HG03571 (cell line): ENCODE measurements around the gene PRMT3.
"Not testable (repeated sequence)": the region's sequence is repeated elsewhere in the genome, so short reads cannot be mapped to it uniquely, and the experiment has no call there.

Source experiments
- ATAC-seq: cut with Tn5 transposase; IDR thresholded peaks from one replicate; pipeline ENCODE4 v1.9.1; 2021; ENCODE audit not compliant: unreplicated experiment

PRMT3 gene

DNA sequence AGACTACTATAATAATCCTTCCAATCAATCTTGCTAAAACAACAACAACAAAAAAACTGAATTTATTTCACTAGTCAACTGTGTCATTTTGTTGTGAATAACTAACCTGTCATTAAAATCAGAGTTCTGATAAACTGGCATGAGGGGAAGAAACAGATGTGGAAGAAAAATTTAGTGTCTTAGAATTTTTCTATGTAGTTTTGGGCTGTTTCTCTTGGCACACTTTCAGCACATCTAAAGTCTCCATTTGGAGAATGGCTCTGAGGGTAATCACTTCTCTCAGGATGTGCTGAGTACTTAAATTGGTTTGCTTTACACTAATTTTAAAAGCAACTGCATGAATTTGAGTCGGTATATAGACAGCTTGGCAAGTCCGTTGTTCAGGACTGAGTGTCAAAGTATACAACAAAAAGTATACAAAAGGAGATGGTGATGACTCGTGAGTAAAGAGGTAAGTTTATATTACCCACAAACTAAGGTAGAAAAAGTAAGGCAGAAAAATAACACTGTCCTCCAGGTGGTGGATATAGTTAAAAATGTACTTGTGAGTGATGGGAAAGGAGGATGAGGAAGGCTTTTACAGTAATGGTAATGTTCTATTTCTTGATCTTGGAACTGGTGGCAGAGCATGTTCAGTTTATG, 13.8 kb upstream of the PRMT3 start:
- ATAC-seq, result no peak

DNA sequence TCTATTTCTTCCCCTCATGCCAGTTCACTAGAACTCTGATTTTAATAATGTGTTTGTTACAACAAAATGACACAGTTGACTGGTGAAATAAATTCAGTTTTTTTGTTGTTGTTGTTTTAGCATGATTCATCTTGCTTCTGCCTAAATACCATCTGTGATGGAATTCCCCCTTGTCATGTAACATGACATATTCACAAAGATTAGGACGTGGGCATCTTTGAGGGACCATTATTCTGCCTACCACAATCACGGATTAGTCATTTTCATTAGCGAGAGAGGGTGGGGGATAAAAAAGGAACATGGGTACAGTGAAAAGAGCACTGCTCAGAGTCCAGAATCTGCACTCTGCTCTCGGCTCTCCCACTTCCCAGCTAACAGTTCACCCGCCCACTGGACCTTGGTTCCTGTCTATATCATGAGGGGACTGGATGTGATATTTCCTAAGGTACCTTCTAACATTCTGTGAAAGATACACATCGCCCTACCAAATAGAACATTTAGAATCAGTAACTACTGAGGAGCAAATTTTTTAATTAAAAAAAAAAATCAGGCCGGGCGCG, 12.7 kb upstream of the PRMT3 start:
- ATAC-seq, result no peak

DNA sequence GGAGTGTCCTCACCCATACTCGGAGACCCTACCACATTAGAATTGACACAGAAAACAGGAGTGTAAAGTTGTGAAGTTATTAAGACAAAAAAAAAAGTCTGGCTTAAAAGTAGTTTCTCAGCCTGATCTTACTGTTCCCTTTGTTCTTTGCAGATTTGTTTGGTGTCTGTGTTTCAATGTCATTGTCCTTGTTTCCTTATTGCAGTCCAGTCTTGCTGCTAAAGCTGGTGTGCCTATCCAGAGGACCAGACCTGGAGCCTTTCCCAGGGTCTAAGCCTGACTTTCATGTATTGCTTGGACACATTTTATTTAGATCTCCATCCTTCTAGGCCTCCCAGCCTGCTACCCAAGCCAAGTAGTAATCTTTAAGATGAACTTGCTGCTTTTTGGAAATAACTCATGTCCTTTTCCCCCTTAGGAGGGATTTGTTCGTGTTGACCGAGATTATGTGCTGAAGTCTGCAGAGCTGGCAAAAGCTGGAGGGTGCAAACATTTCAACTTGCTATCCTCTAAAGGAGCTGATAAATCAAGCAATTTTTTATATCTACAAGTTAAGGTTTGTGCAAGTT, 11.3 kb upstream of the PRMT3 start:
- ATAC-seq, result no peak

DNA sequence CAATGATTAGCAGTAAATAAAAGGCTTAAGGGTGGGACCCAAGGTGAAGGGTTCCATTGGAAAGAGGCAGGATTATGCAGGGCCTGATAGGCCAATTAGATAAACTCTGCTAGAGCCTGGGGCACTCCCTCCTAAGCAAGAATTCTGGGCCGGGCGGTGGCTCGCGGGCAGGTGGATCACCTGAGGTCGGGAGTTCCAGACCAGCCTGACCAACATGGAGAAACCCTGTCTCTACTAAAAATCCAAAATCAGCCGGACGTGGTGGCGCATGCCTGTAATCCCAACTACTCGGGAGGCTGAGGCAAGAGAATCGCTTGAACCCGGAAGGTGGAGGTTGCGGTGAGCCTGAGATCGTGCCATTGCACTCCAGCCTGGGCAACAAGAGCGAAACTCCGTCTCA, 1.5 kb upstream of the PRMT3 start:
- ATAC-seq, result not testable (repeated sequence)

DNA sequence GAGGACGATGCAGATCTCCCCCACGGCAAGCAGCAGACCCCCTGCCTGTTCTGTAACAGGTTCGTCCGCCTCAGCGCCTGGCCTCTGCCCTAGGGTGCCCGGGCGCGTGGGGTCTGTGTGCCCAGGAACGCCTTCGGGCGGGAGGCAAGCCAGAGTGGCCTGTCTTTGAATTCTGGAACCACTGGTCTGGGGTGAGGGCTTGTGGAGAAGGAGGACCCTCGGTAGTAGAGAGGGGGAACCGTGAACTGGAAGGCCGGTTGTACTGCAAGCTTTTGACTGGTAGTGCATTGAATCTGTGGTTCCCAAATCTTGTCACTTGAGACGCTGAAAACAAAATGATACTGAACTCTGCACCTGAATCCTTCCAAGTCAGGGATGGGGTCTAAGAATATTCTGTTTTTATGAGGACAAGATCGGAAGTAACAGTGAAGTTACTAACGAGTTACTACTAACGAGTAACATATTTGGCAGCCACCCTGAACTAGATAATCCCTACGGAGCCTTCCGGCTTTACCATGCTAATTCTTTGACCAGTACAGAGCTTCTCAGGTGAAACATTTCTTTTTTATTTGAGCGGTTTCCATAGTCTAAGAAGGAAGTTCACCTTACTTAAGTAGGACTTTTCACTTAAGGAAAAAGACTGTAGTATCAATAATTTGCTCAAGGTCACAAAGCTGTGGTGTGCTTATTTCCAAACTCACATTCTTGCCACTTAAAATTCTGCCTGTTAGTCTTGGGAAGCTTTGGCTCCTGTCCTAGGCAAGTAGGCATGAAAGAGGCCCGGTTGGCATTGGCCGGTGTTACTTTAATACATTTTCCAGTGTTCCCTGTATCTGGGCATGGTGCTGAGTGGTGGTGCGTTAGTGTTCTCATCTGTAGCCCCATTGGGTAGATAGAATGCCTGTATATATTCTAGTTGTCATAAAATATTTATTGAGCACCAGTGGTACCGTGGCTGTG, 860 bp downstream of the PRMT3 start:
- peak; percentile 6 for ATAC-seq

DNA sequence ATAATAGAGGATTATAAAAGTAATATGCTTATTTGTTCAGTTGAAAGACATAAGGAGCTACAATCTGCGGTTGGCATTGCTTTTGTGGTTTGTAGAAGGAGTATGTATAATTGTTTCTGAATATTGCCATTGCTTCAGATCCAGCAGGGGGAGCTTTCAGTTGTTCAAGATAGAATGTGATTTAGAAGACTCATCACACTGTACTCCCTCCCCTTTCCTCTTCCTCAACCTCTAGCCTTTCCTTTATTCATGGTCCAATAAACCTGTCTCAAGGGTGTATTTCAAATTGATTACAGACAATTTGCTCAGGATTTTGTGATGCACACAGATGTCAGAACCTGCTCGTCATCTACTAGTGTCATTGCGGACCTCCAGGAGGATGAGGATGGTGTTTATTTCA, 9.8 kb downstream of the PRMT3 start:
- ATAC-seq, result no peak

DNA sequence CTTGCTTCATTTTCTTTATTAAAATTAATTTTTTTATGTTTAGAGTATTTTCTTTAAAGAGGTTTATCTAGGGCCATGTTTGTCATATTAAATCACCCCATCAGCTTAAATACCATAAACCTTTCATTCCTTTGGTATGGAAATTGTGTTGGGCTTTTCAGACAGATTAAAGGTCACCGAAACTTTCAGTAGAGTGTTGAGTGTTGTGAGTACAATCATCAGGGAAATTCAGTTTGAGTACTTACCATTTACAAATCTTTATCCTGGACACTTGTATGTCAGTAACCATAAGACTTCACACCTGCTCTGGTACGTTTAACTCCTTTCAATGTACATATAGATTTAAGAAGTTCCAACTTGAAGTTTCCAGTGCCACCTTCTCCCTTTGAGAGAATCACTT, 12.0 kb downstream of the PRMT3 start:
- no peak for ATAC-seq

DNA sequence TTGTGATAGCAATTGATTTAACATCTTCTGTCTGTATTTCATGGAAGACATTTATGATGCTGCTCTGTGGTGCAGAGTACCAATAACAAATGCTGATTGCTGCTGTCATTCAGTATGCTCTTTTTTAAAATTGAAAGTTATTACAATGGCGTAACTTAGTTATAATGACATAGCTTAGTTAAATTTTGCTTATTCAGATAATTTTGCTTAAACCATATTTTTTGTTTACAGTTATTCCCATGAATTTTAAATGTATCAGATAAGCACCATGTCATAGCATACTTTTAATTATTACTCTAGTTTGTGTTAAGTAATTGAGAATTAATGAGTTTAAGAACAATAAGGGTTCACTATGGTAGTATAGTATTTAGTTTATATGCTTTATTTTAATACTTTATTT, 15.5 kb downstream of the PRMT3 start:
- ATAC-seq, result no peak

DNA sequence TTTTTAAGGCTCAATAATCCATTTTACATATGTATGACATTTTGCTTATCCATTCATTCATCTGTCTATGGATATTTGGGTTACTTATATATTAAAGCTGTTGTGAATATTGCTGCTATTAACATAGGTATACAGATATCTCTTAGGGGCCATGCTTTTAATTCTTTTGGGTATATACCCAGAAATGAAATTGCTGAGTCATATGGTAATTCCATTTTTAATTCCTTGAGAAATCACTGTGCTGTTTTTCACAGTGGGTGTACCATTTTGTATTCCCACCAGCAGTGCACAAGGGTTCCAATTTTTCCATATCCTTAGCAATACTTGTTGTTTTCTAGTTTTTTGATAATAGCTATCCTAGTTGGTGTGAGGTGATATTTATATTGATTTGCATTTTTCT, 19.0 kb downstream of the PRMT3 start:
- no peak for ATAC-seq

DNA sequence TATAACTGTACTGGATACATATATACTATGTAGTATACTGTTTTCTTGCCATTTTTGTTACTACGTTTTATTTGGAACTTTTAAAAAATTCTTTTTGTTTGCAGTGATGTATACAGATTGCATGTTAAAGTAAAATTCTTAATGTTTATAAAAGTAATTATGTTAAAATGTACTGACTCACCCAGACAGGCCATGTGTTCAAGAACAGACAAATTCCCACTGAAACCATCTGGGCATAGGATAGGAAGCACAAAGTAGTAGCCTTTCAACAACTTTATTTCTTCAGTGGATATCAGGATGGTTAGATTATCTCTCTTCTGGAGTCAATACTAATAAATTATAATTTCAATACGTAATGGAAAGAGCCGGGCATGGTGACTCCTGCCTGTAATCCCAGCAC, 19.8 kb downstream of the PRMT3 start:
- ATAC-seq, result no peak

DNA sequence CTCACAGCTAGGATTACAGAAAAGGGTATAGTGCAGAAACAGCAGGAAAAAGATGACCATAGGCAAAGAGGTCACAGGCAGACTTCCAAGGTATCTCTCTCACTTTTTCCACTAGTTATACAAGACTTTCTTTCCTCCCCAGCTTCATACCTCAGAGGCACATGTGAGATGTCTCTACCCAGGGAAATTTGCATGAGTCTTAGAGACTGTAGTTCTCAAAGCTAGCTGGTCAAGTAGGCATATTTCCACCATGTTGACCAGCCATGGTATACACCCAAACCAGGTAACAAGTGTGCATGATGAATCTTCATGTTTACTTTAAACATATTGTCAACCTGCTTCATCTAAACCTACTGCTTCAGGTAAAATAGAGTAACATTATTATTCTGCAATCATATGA, 27.9 kb downstream of the PRMT3 start:
- ATAC-seq, result no peak

DNA sequence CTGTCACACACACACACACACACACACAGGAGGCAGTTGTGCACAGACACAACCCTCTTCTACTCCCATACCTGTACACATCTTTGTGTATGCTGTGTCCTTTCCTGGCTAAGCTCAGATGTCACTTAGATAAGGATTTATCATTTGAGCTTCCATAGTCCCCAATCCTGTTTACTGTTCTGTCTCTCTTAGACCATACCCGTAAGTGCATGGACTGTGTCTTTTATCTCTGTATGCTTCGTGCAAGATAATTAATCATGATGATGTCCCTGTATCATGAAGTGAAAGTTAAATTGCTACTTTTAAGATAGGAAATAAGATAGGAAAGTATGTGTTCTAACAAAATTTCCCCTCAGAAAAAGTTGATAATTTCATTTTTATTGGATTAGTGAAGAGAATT, 30.3 kb downstream of the PRMT3 start:
- no peak for ATAC-seq

DNA sequence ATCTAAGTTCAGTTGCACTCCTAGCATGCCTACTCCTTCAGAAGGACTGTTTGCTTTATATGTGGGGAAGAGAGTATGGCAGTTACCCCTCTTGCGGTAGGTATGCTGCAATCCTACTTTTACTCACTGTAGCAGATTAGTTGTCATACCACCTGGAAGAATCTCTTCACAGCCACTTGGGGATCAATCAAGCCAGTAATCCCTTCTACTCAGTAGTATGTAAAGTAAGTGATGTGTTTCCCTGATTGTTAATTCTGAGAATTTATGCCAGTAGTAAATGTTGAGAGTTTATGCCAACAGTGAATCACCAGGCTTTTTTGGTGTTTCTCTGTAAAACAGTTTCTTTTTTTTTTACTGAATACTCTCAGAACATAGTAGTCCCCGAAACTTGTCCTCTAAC, 34.4 kb downstream of the PRMT3 start:
- no peak for ATAC-seq

DNA sequence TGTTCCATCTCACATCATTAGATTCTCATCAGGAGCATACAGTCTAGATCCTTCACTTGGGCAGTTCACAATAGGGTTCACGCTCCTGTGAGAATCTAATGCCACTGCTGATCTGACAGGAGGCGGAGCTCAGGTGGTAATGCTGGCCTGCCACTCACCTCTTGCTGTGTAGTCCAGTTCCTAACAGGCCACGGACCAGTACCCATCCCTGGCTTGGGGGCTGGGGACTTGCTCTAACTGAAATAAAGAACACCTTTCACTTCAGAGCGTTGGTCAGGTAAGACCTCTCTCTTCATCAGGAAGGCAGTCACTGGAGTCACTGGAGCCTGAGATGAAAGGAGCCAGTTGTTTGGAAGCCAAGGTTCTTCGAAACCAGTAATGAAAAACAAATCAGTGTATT, 41.7 kb downstream of the PRMT3 start:
- no peak for ATAC-seq

DNA sequence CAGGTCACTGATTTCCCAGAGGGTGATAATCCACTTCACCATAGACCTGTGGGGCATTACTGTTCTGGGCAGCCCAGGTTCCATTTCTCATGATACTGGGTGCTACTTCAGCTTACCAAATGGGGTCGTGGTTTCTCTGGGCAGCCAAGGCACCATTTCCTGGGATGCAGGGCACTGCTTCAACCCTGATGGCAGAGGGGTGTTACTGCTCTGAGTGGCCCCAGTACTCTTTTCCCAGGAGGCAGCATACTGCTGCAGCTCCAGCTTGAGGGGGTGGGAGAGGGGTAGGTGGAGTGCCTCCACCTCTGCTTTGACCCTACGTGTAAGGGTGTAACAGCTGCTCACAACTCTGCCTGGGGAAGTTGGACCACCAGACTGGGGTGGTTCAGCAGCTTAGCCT, 51.1 kb downstream of the PRMT3 start:
- no peak for ATAC-seq

DNA sequence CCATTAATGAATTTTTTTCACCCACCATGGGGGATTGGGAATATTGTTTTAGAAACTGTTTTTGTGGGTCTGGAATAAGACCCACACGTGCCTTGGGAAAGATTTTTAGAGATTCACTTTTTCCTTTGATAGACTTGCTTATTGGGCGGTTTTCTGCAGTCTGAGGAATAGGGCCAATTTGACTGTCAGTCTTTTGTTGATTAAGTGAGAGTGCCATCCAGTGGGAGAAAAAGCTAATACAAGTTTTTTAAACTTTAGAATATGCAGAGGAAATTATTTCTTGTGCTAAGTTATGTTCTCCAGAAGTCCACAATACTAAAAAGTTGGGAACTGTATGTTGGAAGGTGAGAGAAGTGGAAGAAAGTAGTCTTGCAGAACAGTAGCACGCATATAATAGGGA, 56.1 kb downstream of the PRMT3 start:
- ATAC-seq, result no peak

DNA sequence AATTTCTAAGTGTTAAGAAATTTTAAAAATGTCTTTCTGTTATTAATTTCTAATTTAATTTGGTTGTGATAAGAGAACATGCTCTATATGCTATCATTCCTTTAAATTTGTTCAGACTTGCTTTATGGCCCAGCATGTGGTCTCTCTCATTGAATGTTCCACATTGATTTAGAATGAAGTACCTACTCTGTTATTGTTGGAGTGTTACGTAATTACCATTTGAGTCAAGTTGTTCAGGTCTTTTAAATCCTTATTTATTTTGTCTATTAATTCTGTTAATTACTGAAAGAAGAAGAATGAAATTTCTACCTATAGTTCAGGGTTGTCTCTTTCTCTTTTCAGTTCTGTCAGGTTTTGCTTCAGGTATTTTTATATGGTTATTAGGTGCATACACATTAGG, 57.0 kb downstream of the PRMT3 start:
- no peak for ATAC-seq

DNA sequence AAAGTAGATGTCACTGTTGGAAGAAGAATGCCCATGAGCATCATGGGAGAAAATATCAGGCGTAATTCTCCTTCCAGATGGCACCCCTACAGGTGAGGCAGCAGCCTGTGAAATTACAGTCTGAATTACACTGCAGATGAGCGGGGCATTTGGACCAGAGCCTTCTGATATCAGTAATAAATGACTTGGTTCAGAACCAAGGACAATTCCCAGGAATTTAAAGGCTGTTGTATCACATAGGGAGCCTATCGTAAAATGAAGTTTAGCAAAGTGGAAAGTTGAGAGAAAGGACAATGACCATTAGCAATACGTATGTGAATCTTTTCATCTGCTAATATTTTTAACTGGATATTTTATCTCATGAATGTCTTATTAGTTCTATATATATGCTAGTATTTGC, 61.3 kb downstream of the PRMT3 start:
- no peak for ATAC-seq

DNA sequence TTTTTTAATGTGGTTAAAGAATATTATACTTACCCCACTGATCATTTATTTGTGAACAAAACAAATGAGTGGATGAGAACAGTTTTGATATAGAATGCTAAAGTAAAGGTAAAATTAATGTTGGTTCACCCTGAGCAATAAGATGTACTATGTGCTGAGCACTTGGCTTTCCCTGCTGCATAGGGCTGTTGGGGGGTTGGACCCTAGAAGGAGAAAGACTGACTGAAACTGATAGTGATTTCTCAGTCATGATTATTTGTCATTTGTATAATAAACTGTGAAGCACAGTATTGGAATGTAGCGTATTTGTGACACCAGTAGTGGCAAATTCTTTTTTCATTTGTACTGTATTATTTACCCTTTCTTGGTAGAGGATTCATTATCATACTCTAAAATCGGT, 63.3 kb downstream of the PRMT3 start:
- ATAC-seq, result no peak

DNA sequence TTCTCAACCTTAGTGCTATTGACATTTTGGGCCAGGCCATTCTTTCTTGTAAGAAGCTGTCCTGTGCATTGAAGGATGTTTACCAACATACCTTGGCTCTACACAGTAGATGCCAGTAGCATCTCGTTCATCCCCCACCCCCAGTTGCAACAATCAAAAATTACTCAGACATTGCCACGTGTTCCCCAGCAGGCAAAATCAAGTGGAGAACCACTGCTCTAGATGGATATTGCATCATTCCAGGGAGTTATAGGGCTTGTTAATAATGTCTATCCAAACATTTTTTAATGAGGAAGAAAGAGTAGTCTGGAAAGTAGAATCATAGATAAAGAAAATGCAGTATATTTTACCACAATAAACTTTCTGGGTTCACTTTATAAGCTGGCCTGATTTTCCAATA, 64.1 kb downstream of the PRMT3 start:
- no peak for ATAC-seq

DNA sequence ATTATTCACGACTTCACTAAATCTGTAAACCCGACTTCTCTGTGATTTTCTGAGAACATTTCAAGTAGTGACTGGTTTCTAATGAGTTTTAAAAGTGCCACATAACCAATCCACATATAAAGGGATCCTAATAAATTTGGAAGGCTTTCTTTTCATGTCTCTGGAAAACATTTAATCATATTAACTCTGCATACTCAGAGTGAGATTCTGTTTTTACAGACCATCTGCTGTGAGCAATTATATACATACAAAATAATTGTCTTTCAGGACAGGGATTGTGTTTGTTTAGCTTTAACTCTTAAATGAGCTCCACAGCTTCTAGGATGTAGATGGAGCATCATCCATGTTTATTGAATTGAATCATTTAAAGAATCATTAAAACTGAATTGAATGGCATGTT, 65.1 kb downstream of the PRMT3 start:
- ATAC-seq, result no peak
